GM10266 (cell line): ENCODE measurements around the gene LAGE3.

Source experiments
- DNase-seq: peaks from one replicate; pipeline ENCODE4 v3.0.0; 2012; ENCODE audit errors: extremely low spot score
- CTCF ChIP-seq: IDR thresholded peaks from 2 replicates; pipeline ENCODE4 v1.5.1; 2012; ENCODE audit warnings: mild to moderate bottlenecking, low read depth; ENCODE audit not compliant: control insufficient read depth, insufficient read depth; ENCODE audit errors: missing control alignments

Gene LAGE3

GRCh38 chrX:154515966-154516655, 37.0 kb upstream of the LAGE3 start, which contains the start of gene FAM3A:
Gene FAM3A (minus strand): TSS chrX:154516232. CDS start chrX:154515772, 460 bp downstream.
- peak; percentile 92 for DNase-seq
- TF ChIP-seq CTCF: no peak

GRCh38 chrX:154515090-154515965, 36.2 kb upstream of the LAGE3 start:
- TF ChIP-seq CTCF: no peak
- DNase-seq: peak; percentile 13

GRCh38 chrX:154513716-154514115, 34.6 kb upstream of the LAGE3 start:
- DNase-seq: no peak
- TF ChIP-seq CTCF: no peak

GRCh38 chrX:154512879-154513553, 33.9 kb upstream of the LAGE3 start:
- no peak for TF ChIP-seq CTCF
- no peak for DNase-seq

GRCh38 chrX:154511761-154512160, 32.7 kb upstream of the LAGE3 start:
- DNase-seq: no peak
- TF ChIP-seq CTCF: no peak

GRCh38 chrX:154509455-154509854, 30.4 kb upstream of the LAGE3 start:
- TF ChIP-seq CTCF: no peak
- no peak for DNase-seq
